NB4 (cell line): ENCODE measurements around the gene DIS3L2.

Experiments
- POLR2A ChIP-seq: IDR thresholded peaks from 2 replicates; pipeline ENCODE4 v1.6.1; 2011; ENCODE audit warnings: mild to moderate bottlenecking; ENCODE audit not compliant: insufficient read length; ENCODE audit errors: extremely low read depth
- TF ChIP-seq, protein P1 (sequence below): IDR thresholded peaks from one replicate; pipeline ENCODE4 v1.5.1; 2012; ENCODE audit warnings: low read depth, low read length
- TF ChIP-seq, protein P2 (sequence below): IDR thresholded peaks from 2 replicates; pipeline ENCODE4 v1.6.1; 2011; ENCODE audit warnings: low read depth, low read length

DNA sequence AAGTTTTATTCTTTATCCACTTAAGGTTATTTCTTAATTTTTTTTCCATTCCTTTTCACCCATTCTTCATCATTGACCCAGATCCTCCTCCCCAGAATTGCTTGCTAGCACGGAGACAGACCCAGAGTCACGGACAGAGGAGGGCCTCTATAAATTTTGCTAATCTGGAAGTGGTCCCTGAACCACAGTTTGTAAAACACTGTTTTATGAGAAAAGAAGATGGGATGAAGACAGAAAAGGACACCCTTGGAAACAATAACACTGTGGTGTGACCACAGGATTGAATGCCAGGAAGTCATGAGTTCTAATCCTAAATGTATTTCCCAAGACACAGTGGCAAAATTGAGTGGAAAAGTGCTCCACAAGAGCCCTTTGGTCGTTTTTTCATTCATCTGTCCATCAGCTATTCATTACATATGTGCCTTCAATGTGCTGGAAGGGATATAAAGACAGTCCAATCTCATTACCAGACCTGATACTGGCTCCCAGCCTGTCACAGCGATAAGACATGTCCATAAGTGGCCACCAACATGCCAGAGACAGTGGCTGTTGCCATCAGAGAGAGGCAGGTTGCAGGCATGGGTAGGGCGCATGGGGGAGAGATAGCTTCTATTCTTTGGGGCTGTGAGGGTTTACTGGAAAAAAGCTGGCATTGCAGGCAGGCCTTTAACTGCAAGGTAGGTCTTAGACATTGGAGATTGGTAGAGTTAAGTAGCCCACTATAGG, 241.8 kb downstream of the DIS3L2 start:
- TF ChIP-seq, protein P1, sequence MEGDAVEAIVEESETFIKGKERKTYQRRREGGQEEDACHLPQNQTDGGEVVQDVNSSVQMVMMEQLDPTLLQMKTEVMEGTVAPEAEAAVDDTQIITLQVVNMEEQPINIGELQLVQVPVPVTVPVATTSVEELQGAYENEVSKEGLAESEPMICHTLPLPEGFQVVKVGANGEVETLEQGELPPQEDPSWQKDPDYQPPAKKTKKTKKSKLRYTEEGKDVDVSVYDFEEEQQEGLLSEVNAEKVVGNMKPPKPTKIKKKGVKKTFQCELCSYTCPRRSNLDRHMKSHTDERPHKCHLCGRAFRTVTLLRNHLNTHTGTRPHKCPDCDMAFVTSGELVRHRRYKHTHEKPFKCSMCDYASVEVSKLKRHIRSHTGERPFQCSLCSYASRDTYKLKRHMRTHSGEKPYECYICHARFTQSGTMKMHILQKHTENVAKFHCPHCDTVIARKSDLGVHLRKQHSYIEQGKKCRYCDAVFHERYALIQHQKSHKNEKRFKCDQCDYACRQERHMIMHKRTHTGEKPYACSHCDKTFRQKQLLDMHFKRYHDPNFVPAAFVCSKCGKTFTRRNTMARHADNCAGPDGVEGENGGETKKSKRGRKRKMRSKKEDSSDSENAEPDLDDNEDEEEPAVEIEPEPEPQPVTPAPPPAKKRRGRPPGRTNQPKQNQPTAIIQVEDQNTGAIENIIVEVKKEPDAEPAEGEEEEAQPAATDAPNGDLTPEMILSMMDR, result no peak
- TF ChIP-seq, protein P2, sequence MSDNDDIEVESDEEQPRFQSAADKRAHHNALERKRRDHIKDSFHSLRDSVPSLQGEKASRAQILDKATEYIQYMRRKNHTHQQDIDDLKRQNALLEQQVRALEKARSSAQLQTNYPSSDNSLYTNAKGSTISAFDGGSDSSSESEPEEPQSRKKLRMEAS, result no peak
- no peak for TF ChIP-seq POLR2A
